HL-60/S4 (cell line): Measurements from ENCODE around the gene KRT39.

Source experiments
- in situ Hi-C: fragments of 300-500 bp; cut with MboI; formaldehyde crosslinking; loops from 2 replicates; pipeline ENCODE4 v1.14.3; 2022; ENCODE audit warnings: low sequenced_read_pairs

The KRT39 gene

GRCh38 chr17:40981115-40981514 is 14.4 kb upstream of the KRT39 start:
- in situ Hi-C loops, result no loop called here

- in situ Hi-C loops, result no loop called here
Measured at GRCh38 chr17:40980596-40980995, 13.8 kb upstream of the KRT39 start.

DNA sequence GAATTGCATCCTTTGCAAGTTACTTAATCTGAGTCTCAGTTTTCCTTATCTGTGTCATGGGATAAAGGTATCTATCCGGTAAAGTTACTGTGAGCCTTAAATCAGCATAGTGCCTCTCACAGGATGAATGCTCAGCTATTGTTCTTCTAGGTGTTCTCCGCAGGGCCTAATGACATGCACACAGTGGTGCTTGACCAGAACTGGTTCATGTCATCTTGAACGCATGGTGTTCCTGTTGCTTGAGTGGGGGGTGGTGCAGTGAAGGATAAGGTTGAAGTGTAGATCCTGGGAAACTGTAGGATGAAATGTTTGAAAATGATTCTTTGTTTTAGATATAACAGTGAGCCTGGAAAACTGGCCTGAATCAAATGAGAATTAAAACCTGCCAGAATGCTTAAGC is 13.4 kb upstream of the KRT39 start:
- in situ Hi-C loops, result no loop called here

- in situ Hi-C loops, result no loop called here
Measured at GRCh38 chr17:40978575-40979151, 11.9 kb upstream of the KRT39 start.

DNA sequence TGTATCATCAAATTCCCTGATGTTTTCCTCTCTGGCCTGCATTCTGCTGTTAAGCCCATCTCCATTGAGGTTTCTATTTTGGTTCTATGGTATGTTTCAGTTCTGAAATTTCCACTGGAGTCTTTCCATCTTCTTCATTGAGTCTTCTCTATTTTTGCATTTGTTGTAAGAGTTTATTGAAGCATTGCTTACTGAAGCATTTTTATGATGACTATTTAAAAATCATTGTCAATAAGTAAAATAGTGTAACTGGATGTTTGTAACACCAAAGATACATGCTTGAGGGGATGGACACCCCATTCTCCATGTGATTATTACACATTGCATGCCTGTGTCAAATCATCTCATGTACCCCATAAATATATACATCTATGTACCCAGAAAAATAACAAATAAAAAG is 8.8 kb upstream of the KRT39 start:
- in situ Hi-C loops, result no loop called here

GRCh38 chr17:40974366-40974765 is 7.6 kb upstream of the KRT39 start:
- in situ Hi-C loops, result no loop called here

- in situ Hi-C loops, result no loop called here
Measured at GRCh38 chr17:40967582-40967981, 834 bp upstream of the KRT39 start.

GRCh38 chr17:40963838-40964237 is 2.9 kb downstream of the KRT39 start:
- in situ Hi-C loops, result no loop called here

- in situ Hi-C loops, result no loop called here
Measured at GRCh38 chr17:40962059-40962561, 4.6 kb downstream of the KRT39 start.

DNA sequence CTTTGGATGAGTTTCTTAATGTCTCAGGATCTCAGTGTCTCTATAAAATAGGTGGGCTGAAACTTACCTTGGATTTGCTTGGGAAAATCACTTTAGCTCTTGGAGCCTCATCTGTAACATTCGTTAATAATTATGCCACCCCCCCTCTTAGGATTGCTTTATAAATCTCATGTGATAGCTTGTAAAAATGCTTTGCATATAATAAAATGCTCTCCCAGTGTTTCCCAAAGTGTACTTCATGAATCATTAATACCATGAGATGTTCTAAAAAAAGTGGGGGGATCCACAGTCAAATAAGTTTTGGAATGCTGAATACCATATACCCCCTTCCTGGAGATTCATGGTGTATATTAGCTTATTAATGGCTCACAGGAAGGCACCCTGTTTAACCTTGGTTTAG is 5.2 kb downstream of the KRT39 start:
- in situ Hi-C loops, result no loop called here

DNA sequence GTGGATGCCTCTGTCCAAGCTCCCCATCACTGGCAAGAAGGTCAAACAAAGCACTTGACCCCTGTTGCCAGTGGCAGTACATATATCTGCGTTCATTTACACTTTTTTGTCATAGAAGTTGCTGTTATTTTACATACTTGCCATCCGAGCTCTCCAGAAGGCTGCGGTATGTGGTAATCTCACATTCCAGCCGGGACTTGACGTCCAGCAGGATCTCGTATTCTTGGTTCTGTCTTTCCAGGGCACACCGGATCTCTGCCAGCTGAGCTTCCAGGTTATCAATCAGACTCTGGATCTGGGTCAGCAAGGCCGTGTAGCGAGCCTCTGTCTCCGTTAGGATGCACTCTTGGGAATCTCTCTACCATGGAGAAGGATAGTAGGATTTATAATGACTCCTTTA is 6.6 kb downstream of the KRT39 start:
- in situ Hi-C loops, result no loop called here

DNA sequence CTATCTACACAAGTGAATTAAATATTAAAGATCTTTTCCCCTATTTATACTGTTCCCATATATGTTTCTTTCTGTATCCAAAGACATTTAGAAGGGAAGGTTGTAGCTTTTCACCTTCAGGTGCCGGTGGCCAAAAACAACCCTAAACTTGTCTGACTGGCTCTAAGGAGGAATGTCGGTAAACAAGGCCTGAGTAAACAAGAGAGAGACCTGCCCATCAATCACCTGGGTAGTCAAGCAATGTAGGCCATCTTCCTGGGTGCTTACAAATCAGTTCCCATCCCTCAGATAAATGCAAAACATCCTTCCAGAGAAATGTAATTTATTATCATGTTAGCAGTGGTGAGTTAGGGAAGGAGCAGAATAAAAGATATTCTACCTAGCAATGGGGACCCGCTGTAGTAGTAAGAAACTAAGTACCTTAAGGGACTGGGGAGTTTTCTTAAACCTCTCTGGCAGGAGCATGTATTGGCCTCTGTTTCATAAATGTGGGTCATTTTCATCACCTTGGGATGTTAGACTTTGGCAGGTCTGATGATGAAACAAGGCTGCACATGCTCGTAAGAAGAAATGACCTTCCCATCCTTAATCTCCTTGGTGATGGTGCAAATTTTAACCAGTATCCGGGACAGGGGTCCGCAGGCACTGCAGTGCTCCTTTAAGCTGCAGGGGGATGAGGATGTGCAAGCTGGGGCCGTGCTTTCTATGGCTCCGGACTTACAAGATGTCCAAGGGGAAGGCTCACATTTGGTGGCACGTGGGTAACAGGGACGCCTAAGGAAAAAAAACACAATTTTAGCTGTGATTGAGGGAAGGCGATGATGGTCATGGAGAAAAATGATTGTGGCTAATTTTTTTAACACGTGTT is 8.4 kb downstream of the KRT39 start:
- in situ Hi-C loops, result no loop called here

GRCh38 chr17:40956401-40957254 is 10.1 kb downstream of the KRT39 start:
- in situ Hi-C loops, result no loop called here

DNA sequence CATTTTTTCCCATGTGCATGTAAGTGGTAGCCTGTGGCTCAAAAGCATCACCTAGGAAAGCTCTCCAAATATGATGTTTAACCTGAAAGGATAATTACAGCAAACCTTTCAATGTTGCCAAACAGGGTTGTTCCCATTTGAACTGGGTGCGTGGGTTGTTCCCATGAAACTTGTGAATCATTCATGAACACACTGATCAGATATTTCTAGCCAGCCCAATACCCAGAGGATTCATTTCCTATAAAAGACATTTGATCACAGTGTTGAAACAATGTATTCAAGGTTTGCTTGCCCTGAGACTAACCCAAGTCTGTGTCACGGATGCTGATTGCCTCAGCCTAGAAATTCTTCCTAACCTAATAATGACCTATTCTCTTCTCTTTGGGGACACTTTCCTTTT is 12.9 kb downstream of the KRT39 start:
- in situ Hi-C loops, result no loop called here

- in situ Hi-C loops, result no loop called here
Measured at GRCh38 chr17:40952661-40953060, 14.1 kb downstream of the KRT39 start.

DNA sequence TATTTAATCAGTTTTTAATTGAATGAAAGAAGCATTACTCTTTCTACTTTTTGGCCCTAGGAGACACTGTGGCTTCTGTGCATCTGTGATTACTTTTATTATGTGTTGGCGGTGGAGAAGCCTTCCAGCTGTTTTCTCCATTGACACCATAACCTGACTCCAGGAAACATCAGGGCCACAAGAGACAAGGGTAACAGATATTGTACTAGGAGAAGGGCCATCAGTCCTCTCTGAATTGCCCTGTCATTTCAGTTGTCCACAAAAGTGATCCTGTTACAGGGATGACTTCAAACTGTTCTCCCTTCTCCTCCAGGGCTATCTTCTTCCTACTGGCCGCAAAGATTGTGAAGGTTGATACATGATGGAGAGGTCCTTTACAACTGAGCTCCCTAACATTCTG is 14.6 kb downstream of the KRT39 start:
- in situ Hi-C loops, result no loop called here

DNA sequence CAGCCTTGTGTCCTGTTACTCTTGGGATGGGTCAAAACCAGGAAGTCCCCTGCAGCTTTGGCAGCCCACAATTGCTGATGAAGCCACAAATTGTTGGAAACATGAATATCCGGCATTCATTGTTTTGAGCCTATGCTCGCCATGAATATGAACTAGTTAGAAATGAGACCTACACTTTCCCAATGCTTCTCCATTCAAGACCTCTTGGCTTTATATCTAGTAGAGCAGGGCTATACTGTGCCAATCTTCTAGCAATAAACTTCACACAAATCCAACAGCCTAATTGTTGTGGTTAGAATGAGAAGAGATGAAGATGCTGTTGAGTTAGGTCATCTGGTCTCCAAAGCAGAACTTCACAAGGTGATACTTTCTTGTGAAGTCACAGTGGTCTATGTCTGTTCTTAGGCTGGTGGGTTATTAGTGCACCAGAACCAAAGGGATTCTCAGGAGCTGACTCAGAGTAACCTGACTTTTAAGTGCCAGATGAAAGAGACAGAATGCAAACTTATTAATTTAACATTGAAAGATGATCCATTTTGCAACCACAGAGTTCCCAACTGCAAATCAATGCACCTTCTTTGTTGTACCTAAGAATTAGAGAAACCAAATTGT is 15.6 kb downstream of the KRT39 start:
- in situ Hi-C loops, result no loop called here

DNA sequence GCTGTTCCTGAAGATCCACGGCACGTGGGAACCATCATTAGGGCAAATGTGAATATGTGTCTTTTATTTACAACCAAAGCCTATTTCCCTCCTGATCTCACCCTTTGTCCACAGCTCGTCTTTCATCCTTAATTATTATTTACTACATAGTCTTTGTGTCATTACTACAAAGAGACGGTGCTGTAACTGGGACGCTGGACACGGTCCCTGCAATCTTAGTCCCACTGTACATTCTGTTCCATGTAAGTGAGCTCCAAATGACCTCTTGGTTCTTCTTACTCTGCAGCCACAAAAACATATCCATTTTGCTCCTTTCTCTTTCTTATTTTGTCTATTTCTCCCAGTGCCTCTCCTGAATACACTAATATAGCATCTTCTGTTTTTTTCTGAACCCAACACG is 16.6 kb downstream of the KRT39 start:
- in situ Hi-C loops, result no loop called here

DNA sequence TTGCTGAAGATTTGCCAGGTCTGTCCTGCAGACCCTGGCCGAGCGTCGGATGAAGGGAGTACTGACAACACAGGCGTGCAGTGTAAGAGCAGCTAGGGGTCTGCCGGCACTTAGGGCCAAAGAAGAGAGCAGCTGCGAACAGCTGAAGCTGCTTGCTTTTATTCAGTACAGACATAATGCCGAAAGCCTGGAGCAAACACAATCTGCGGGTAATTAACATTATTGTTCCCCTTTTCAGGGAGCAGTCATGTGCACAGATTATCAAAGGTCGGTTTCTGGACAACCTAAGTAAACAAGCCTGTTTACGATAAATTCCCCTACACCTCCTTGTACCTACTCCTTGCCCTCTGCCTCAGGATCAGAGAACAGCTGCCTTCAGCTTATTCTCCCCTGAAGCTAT is 17.3 kb downstream of the KRT39 start:
- in situ Hi-C loops, result no loop called here

- in situ Hi-C loops, result no loop called here
Measured at GRCh38 chr17:40947929-40948328, 18.8 kb downstream of the KRT39 start.

GRCh38 chr17:40945414-40945813 is 21.3 kb downstream of the KRT39 start:
- in situ Hi-C loops, result no loop called here
